RWPE1 (cell line): ENCODE data around the gene SPATA31A1.
"Not testable (repeated sequence)": the region's sequence is repeated elsewhere in the genome, so short reads cannot be mapped to it uniquely, and the experiment has no call there.

Experiments used
- CTCF ChIA-PET: fragments of 350-600 bp; sonication (Branson Sonifier 250); formaldehyde crosslinking; extraction: SDS; loops from one replicate; lab custom pipeline; 2021; lab: Yijun Ruan, JAX
- POLR2A ChIA-PET: fragments of 400-600 bp; formaldehyde crosslinking; extraction: SDS; loops from one replicate; lab custom pipeline; 2020; ENCODE audit warnings: antibody characterized with exemption; ENCODE audit not compliant: low non-redundant PET; lab: Yijun Ruan, JAX
- DNase-seq: peaks from one replicate; pipeline ENCODE4 v3.0.0; 2012; ENCODE audit warnings: low spot score
- H3K27ac ChIP-seq: fragments of 450-650 bp; 2 replicates; pipeline ENCODE4 v1.5.1; 2017

The SPATA31A1 gene

DNA sequence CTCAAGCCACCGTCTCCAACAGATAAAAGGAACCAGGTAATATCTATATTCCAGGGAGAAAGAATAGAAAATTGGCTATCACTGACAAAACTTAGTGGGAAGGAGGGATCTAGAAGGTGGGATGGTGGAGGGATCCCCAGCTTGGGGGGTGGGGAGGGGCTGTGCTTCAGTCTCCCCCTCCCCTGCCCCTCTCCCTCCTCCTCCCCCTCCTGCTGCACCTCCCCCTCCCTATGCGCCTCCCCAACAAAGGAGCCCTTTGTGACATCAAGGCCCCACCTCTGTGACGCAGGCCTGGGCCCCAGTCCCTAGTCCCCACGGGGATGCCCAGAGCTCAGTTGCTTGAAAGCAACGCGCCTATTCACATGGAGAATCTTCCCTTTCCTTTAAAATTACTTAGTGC lies at the start of gene SPATA31A1:
TSS of gene SPATA31A1 (plus strand) at position 301 of the 400 bp plus-strand sequence. CDS start at position 363, 62 bp downstream.
- DNase-seq, H3K27ac ChIP-seq, POLR2A ChIA-PET, CTCF ChIA-PET: not testable (repeated sequence)

DNA sequence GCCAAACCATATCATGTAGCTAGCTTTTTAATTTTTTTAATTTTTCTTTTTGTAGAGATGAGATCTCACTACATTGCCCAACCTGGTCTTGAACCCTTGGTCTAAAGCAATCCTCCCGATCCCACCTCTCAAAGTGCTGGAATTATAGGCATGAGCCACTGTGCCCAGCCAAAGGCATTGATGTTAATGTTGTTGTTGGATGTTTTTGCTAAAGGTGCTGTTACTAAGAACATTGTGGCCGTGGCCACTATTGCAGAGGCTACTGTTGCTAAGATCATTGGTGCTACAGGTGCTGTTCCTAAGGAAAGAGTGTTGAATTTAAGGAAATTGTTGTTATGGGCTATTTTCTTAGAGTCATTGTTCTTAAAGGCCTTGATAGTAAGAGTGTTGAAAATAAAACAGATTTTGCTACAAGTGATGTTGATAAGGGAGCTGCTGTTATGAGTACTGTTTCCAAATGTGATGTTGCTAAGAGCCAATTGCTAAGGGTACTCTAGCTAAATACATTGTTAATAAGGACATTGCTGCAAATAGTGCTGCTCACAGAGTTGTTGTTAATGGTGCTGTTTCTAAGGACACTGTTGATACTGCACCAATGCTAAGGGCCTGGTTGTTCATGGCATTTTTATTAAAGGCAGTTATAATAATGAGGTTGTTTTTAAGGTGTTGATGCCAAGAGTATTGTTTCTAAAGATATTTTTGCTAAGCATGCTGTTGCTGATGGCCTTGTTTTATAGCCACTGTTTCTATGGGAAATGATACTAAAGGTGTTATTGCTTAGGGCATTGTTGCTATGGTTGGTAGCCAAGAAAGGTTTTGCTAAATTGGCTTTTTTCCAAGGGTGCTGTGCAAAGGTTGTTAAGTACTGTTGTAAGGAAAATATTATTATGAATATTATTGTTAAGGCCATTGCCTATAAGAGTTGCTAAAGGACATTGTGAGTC lies 52.1 kb downstream of the SPATA31A1 start:
- POLR2A ChIA-PET, DNase-seq, H3K27ac ChIP-seq, CTCF ChIA-PET: not testable (repeated sequence)

DNA sequence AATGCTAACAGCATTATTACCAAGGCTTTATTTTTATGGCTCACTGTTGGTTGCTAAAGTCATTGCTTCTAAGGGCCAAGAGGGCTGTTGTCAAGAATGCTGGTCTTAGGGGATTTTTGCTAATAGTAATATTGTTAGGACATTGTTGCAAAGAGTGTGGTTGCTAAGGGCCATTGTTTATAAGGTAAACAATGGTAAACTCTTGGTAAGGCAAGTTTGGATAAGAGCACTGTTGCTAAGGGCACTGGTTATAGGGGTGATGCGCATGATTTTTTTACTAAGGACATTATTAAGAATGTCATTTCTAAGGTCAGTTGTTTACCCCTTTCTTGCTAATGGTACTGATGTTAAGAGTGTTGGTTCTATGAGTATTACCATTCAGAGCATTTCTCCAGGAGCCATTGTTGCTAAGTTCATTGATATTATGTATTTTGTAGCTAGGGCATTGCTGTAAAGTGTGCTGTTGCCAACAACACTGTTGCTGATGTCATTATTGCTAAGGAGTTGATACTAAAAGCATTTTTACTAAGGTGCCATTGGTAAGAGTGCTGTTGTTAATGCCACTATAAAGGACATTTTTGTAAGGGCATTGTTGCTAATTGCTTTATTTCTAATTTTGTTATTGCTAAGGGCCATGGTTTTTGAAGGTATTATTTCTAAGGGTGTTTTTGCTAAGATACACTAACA lies 55.9 kb downstream of the SPATA31A1 start:
- CTCF ChIA-PET, DNase-seq, POLR2A ChIA-PET, H3K27ac ChIP-seq: not testable (repeated sequence)
